HG03064 (cell line): Measurements from ENCODE around the gene NUCKS1.

Experiments used
- ATAC-seq: cut with Tn5 transposase; IDR thresholded peaks from one replicate; pipeline ENCODE4 v1.9.1; 2021; ENCODE audit warnings: low read depth; ENCODE audit not compliant: unreplicated experiment

The NUCKS1 gene

DNA sequence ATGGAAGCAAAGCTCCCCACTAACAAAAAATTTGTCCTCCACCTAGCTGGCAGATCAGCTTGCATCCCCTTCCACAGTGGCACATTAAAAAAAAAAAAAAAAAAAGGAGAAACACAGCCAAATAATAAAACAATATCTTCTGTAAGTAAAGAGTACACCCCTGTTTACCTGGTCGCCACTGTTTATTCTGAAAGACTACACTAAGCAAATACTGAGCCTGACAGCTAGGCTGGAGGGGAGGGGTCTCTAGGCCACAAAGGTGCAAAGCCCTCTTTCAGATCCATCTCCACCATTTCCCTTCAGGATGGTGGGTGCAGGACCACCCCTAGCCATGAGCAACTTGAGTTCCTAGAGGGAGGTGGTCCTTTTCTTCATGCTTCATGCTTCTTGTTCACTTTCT is 46.9 kb downstream of the NUCKS1 start:
- no peak for ATAC-seq

DNA sequence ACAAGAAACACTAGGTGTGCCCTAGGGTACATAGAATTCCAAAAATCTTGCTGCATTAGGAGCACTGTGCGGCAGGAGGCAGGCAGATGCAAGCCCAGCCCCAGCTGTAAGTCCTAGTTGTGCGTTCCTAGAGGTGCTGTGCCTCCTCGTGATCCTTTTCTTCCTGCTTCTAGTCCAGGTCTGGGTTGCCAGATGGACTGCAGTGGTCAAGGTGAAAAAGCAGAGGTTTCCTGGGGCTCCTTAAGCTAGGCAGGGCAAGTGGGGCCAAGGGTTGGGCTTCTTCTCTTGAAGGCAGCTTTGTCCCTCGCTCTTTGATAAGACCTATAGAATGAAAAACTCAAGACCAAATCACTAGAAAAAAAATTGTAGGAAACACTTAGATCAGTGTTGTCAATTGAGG is 48.1 kb downstream of the NUCKS1 start:
- ATAC-seq = no peak

DNA sequence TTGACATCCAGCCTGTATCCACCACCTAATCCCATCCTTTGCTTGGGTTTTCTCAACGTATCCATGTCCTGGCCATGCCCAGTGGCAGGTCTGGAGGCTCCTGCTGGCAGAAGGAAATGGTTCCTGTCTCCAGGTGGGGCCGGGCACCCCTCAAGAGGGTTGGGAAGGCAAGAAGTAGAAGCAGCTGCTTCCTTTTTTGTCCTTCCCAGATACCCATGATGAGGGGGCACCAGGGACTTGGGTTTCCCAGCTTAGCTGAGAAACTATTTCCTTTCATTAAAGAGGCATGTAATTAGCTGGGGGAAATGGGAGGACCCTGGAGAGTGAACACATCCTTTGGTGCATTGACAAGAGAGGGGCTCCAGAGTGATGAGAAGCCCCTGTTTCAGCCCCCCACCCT is 48.6 kb downstream of the NUCKS1 start:
- ATAC-seq = no peak

DNA sequence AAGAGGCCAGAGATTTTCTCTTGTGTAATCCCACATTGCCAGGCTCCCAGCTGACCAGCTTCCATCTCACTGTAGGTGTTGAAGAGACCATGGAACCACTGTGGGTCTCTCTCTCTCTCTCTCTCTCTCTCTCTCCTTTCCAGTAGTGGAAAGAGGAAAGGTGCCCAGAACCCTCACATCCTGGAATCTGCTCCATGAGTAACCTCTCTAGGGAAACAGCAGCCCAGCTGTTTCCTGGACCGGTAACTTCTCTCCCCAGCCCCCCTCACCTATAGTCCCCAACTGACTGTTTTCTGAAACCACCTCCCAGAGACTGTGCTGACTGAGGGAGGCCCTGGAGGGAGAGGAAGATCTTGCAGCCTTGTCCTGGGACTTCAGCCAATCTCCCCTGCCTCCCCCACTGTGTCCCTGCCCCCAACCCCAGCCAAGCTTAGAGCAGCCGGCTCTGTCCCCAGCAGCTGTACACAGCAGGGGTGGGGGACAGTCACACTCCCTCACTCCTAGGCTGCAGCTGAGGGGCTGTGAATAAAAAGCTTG is 49.0 kb downstream of the NUCKS1 start:
- ATAC-seq = no peak

DNA sequence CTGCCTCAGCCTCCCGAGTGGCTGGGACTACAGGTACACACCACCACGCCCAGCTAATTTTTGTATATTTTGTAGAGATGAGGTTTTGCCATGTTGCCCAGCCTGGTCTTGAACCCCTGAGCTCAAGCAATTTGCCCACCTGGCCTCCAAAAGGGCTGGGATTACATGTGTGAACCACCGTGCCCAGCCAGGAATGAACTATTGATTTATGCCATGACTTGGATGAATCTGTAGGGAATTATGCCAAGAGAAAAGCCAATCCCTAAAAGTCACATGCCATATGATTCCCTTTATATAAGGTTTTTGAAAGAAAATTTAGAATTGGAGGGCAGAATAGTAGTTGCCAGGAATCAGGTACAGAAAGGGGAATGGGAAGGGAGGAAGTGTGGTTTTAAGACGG is 50.6 kb downstream of the NUCKS1 start:
- no peak for ATAC-seq

DNA sequence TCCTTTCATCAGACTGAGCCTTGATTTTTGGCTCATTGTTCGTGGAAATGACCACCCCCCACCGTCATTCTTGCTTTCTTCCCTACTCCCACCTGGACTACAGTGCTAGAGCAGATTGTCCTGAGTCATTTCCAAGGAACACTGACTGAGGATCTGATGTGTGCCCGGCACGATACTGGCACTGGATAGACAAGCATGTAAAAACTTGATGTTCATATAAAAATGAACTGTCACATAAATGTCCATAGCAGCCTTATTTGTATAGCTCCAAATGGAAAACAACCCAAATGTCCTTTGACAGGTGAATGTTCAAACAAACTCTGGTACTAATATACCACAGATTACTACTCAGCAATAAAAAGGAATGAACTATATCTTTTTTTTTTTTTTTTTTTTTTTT is 51.1 kb downstream of the NUCKS1 start:
- ATAC-seq = no peak

DNA sequence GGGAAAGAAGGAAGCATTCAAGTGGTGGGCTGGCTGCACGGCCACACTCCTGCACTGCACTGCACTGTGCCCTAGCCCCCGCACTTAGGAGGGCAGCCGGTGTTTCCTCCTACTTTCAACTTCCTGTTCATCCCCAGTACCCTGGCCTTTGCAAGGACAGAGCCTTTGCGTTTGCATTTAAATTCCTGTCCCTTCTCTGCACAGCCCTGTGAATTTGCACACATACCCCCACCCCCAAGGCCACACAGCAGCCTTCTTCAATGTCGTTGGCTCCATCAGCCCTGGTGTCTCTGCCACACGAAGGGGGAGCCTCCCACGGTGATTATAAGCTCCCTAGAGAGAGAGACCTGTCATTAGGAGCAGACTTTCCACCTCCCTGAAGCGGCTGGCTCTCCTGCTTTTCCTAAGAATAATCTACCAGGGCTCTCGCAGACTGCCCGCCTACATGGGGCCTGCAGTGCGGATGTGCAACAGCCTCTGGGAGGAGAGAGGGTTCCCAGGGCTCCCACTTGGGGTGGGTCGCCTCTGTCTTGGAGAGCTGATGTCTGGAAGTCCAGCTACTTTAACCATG is 56.5 kb downstream of the NUCKS1 start:
- no peak for ATAC-seq

DNA sequence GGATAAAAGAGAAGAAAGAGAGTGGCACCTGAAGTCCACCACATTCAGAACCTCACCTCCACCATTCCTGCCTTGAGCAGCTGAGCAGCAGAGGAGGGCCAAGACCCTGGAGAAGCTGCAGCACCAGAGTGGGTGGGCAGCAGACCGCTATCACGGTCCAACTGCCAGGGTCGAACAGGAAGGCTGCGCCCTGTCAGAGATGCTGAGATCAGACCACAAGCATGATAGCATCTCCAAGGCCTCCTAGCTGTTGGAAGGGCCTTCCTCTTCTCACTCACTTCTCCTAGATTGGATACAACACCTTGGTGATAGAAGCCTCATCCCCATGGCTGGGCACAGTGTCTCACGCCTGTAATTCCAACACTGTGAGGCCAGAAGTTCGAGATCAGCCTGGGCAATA is 57.6 kb downstream of the NUCKS1 start:
- ATAC-seq = no peak

DNA sequence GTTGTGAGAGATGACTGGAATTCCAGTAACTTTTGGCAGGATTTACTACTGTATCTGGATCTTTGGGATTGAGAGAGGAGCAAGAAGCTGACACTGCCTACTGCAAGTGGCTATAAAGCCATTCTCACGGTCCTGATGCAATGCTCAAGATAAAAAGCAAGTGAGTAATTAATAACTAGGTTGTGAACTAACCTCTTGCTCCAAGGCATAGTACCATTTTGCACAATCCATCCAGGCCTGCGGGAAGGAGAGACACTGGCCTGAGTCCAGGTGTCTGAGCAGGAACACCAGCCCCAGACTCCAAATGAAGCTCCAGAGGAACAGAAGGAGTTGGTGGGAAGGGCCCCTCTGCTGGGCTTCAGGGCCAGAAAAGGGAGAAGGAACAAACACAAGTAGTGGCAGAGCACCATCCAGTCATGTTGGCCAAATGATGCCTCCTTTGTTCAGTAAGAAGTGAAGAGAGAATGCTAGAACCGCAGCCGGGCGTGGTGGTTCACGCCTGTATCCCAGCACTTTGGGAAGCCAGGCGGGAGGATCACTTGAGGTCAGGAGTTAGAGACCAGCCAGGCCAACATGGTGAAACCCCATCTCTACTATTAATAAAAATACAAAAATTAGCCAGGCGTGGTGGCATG is 59.7 kb downstream of the NUCKS1 start:
- ATAC-seq = no peak

DNA sequence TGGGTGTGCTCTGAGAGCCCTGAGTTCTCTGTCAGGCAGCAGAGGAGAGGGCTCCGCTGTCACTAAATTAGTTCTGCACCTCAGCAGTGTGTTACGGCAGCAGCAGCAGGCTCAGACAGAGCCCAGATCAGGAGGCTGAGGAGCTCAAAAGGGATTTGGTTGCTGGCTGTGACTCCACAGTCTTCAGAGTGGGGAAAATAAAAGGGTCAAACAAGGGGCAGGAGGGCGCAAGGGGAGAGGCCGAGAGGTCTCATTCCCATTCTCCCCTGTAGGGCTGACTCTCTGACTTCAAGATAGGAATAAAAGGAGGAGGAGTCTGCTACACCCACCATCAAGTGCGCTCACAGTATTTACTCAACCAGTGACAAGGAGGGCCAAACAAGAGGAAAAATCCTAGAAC is 60.5 kb downstream of the NUCKS1 start:
- ATAC-seq = no peak

DNA sequence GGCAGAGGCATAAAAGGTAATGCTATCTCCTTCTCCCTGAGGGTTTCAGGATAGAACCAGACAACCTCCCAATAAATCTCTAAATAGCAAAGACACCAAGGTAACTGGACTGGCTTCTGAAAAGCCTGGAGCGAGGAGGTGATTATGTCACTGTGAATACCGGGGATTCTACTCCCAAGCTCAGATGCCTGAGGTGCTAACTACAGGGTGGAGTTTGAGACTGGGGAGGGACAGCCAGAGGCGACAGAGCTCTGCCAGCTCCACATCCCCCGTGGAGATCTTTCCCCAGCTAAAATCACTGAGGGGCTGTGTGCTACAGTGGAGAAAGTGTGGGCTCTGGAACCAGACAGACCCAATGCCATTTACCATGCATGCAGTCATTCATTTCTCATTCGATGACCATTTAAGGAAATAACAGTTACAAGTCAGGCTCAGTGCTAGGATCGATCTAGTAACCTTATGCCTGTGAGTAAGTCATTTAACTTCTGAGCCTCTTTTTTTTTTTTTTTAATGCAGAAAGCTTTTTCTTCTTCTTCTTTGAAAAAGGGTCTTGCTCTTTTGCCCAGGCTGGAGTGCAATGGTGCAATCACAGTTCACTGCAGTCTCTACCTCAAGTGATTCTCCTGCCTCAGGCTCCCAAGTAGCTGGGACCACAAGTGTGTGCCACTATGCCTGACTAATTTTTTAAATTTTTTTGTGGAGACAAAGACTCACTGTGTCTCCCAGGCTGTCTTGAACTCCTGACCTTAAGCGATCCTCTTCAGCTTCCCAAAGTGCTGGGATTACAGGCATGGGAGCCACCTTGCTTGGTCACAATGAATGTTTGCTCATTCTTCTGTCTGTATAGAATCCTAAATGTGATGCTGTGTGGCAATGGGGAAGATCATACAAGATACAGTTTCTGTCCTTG is 61.6 kb downstream of the NUCKS1 start:
- ATAC-seq = no peak

DNA sequence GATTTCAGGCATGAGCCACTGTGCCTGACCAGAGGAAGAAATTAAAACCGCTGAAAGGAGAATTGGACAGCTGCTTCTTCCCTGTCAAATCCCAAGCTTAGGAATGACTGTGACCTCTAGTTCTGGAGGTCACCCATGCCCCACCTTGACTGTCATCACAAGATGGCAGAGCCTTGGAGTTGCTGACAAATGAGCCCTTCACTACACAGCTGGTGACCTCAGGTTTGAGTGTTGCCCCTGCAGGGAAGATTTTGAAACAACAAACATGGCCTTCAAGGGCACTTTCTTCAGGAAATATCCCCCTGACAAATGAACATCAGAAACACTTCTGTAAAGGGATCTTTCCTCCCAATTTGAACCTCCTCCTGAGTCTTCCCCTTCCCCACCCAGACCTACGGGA is 62.7 kb downstream of the NUCKS1 start:
- ATAC-seq = no peak

DNA sequence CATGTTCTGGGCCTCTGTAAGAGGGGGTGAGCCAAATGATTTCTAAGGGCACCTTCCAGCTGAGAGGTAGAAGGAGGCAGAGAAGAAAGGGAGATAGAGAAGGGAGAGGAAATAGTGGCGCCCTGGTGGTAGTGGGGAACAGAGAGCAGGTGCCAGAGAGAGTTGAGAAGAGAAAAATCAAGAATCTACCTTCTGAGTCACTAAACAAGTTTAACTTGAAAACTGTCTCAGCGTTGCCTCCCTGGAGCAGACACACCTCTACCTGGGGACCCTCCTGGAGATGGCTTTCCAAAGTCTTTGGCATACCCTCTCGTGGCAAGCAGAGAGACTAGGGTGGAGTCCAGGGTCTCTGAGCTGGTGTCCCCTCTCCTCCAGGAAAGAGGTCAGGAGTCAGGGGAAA is 68.6 kb downstream of the NUCKS1 start:
- no peak for ATAC-seq

DNA sequence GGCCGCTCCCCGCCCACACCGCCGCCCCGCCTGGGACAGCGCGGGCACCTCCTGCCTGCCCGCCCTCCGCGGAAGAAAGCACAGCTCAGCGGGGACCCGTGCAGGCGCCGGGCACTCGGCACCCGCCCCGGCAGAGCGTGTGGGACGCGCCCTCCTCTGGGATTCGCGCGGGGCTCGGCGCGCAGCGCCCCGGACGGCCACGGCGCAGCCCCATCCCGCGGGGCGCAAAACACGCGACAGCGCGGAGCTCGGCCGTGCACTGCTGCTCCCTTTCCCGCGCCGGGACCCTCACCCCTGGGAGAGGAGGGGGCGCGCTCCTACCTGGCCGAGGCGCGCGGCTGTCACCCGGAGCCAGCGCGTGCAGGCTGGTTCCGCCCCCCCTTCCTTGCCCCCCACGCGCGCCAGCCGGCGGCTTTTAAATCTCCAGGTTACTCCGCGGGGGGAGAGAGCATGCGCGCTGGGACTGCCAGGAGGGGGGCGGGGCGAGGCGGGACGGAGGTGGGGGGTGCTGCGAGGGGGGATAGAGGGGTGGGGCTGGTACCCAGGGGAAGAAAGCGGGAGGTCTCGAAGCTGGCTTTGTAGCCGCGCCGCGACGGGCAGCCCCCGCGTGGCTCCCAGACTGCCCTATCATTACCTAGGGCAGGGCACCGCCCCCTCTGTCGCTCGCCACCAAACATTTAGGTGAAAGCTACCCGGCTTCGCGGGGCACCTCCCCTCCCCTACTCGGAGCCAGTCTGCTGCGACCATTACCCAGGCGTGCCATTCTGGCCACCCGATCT is 69.7 kb downstream of the NUCKS1 start, which contains the start of gene SLC45A3:
Gene SLC45A3, minus strand, starts transcription at position 437 of the 779 bp plus-strand sequence. CDS start 15,853 bp downstream, outside the sequence.
- ATAC-seq = no peak

DNA sequence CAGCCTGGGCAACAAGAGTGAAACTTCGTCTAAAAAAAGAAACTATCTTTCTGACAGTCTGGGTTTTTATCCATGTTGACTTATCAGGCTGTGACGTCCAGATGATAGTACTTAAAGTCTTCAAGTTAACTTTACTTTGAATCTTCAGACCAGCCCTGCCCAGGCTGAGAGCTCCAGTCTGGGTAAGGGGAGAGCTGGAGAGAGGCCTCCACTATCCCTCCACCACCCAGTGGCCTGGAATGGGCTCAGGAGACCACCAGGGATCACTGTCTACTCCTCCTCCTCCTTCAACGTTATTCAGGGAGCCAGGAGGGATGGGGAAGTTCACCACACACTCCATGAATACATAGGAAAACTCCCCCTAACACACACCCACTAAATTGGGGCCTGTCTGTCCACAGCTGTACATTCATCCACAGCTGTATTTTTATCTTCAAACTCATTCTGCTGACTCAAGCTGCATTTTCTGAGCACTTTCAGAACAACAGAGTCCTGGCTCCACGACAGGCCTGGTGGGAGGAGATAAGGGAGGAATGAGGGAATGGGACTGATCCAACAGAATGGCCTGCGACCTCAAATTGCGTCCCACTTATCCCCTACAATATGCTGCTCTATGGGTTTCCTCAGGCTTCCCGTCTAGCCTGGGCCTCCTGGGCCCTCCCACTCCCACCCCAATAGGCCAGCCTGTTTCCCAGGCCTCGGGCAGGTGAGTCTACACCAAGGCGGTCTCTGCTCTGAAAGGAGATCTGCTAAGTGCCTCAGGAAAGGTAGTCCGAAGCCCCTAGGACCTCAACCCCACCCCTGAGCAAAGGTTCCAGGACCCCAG is 71.5 kb downstream of the NUCKS1 start:
- ATAC-seq = no peak

DNA sequence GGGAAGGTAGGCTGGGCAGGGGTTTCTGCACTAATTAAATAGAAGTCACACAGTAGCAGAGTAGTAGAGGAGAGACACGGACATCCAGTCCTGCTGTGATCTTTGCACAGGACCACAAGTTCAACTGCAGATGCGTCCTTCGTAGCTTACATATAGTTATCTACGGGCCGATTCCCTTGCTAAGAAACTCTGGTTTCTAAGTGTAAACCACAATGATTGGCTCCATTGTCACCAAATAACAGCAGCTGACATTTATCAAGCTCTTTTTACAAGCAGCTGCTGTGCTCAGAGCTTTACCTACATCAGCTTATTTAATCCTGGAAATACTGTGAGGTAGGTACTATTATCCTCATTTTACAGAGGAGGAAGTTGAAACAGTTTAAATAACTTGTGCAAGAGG is 72.8 kb downstream of the NUCKS1 start:
- ATAC-seq = no peak

DNA sequence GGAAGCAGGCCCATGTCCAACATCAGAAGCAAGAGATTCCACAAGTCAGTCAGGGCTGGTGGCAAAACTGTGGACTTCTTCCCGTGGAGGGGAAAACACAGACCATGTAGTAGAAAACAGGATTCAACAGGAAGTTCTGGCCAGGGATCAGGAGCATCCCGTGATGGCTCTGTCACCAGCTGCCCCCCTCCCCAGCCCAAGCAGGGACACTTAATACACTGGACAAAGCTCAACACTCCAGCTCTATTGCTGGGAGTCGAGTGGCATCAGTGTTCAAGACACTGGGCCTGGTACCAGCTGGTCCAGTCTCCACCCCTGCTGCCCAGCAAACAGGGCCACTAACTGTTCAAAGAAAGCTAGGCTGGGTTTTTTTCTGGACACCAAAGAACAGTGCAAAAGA is 73.4 kb downstream of the NUCKS1 start:
- no peak for ATAC-seq

DNA sequence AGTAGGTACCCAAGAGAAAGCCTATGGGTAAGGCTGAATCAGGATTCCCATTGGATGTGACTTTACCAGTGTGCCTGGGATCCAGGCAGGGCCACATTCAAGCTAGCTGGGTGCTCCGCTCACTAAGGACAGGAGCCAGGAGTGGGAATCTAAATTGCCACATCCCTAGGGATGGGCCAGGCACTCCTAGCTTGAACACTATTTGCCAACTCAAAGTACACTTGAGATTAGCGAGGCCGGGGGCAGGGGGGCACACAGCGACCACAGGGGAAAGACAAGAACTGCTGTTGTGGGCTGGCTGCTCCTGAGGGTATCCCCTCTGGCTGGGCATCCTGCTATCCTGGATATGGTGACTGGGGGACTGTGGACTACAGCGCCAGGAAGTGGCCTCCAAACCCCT is 74.0 kb downstream of the NUCKS1 start:
- ATAC-seq = no peak

DNA sequence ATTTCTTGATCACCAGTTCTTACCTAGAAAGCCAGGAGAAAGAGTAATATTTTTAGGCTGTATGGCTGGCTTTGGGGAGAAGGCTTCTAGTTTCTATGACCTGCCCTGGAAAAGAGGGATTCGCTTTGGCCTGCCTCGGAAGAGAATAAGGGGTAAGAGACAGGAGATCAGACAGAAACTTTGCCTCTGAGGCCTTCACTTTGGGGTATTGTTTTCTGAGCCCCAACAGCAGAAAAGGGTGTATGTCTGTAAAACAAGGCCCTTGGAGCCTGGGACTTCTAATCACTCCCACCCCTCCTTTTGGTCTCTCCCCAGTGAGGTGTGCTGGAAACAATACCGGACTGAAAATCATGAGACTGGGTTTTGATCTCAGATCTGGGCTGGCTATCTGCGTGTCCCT is 74.7 kb downstream of the NUCKS1 start:
- ATAC-seq = no peak

DNA sequence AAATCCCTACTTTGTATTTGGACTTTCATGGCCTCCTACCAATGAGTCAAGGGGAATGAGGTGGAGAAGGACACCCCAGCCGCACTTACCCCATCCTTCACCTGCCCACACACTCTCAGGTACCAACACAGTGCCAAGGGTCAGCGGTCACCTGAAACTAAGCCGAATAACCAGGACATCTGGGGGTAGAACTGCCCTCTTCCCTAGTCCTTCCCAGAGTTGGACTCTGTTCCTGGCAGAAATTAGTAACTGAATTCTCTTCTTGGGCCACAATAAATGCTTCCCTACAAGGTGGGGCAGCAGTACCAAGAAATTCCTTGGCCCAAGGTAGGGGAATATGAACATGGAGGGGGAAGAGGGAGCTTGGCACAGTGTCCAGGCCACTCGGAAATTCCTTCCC is 77.0 kb downstream of the NUCKS1 start:
- no peak for ATAC-seq
